ENCODE results near the gene VPS4B.

GRCh38 chr18:63402246-63403162 lies 19.8 kb downstream of the VPS4B start:
- TF ChIP-seq PBX3 (IDR thresholded peaks at IDR 0.05; ENCODE audit: insufficient replicate concordance, low read depth, low read length): no peak
- no peak for TF ChIP-seq JUND (IDR thresholded peaks at IDR 0.05; ENCODE audit: low read depth, low read length)
- no peak for TF ChIP-seq TAF1 (IDR thresholded peaks at IDR 0.05; ENCODE audit: borderline replicate concordance, low read depth, low read length)
- no peak for TF ChIP-seq ZZZ3 (IDR thresholded peaks at IDR 0.05; ENCODE audit: control insufficient read depth, insufficient read length, low read depth)
- no peak for TF ChIP-seq NFXL1 (IDR thresholded peaks at IDR 0.05; ENCODE audit: borderline replicate concordance)
- no peak for TF ChIP-seq POLR2A (IDR thresholded peaks at IDR 0.05; ENCODE audit: low read depth, low read length)
- TF ChIP-seq RAD21 (IDR thresholded peaks at IDR 0.05; ENCODE audit: insufficient read depth, low read depth, low read length): no peak
- no peak for TF ChIP-seq BCL11A (IDR thresholded peaks at IDR 0.05; ENCODE audit: low read depth, low read length)
- TF ChIP-seq EP300 (IDR thresholded peaks at IDR 0.05; ENCODE audit: borderline replicate concordance in 1 of 2, control insufficient read depth in 1 of 2, low read depth in 2 of 2, low read length in 2 of 2): no peak
- no peak for TF ChIP-seq TARDBP (IDR thresholded peaks at IDR 0.05; ENCODE audit: borderline replicate concordance)
- TF ChIP-seq NRF1 (conservative IDR thresholded peaks at IDR 0.05; ENCODE audit: low read depth, low read length): no peak
- TF ChIP-seq POLR2AphosphoS5 (IDR thresholded peaks at IDR 0.05; ENCODE audit: low read length): no peak
- no peak for TF ChIP-seq HDAC2 (IDR thresholded peaks at IDR 0.05)
- TF ChIP-seq, protein P1, sequence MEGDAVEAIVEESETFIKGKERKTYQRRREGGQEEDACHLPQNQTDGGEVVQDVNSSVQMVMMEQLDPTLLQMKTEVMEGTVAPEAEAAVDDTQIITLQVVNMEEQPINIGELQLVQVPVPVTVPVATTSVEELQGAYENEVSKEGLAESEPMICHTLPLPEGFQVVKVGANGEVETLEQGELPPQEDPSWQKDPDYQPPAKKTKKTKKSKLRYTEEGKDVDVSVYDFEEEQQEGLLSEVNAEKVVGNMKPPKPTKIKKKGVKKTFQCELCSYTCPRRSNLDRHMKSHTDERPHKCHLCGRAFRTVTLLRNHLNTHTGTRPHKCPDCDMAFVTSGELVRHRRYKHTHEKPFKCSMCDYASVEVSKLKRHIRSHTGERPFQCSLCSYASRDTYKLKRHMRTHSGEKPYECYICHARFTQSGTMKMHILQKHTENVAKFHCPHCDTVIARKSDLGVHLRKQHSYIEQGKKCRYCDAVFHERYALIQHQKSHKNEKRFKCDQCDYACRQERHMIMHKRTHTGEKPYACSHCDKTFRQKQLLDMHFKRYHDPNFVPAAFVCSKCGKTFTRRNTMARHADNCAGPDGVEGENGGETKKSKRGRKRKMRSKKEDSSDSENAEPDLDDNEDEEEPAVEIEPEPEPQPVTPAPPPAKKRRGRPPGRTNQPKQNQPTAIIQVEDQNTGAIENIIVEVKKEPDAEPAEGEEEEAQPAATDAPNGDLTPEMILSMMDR (IDR thresholded peaks at IDR 0.05 in 2 of 3, conservative IDR thresholded peaks at IDR 0.05 in 1 of 3; ENCODE audit: control insufficient read depth in 2 of 3, extremely low read depth in 1 of 3, insufficient read depth in 1 of 3, low read depth in 3 of 3, low read length in 3 of 3): no peak

All from GM12878 (cell line).